Omental fat pad (tissue), 4 donors: Measurements from ENCODE around the gene OTOP2. TPM values are rescaled to one million over a fixed set of nuclear protein-coding genes. Genes with fewer than 3 reads are reported as not detected.

ENCODE experiments used
- ATAC-seq: fragments of 150-250 bp; one replicate; pipeline ENCODE4 v1.9.1; 2016; ENCODE audit warnings: mild to moderate bottlenecking, moderate library complexity; ENCODE audit not compliant: low FRiP score
- DNase-seq: peaks from one replicate; pipeline ENCODE4 v3.0.0-alpha.2; 2019; ENCODE audit warnings: low spot score
- total RNA-seq, 4 donors: library from RNA; depleted of rRNA; stranded (reverse); fragments of >200 nt; gene quantifications; one replicate each; pipeline ENCODE4 v1.1.0, GENCODE V29; 2016
- TF ChIP-seq, protein P1 (sequence below), 3 donors: fragments of 450-650 bp; IDR thresholded peaks; one replicate each; pipeline ENCODE4 v1.5.1; 2016 to 2017; ENCODE audit warnings: antibody characterized with exemption in 3 of 3, mild to moderate bottlenecking in 3 of 3, moderate library complexity in 2 of 3

The OTOP2 gene
- total RNA-seq, 4 donors from 2014 or later: not detected

GRCh38 chr17:74892013-74892841 is 31.8 kb upstream of the OTOP2 start:
- no peak for ATAC-seq
- no peak for DNase-seq
- TF ChIP-seq, protein P1, sequence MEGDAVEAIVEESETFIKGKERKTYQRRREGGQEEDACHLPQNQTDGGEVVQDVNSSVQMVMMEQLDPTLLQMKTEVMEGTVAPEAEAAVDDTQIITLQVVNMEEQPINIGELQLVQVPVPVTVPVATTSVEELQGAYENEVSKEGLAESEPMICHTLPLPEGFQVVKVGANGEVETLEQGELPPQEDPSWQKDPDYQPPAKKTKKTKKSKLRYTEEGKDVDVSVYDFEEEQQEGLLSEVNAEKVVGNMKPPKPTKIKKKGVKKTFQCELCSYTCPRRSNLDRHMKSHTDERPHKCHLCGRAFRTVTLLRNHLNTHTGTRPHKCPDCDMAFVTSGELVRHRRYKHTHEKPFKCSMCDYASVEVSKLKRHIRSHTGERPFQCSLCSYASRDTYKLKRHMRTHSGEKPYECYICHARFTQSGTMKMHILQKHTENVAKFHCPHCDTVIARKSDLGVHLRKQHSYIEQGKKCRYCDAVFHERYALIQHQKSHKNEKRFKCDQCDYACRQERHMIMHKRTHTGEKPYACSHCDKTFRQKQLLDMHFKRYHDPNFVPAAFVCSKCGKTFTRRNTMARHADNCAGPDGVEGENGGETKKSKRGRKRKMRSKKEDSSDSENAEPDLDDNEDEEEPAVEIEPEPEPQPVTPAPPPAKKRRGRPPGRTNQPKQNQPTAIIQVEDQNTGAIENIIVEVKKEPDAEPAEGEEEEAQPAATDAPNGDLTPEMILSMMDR (IDR thresholded peaks at IDR 0.05): no peak

DNA sequence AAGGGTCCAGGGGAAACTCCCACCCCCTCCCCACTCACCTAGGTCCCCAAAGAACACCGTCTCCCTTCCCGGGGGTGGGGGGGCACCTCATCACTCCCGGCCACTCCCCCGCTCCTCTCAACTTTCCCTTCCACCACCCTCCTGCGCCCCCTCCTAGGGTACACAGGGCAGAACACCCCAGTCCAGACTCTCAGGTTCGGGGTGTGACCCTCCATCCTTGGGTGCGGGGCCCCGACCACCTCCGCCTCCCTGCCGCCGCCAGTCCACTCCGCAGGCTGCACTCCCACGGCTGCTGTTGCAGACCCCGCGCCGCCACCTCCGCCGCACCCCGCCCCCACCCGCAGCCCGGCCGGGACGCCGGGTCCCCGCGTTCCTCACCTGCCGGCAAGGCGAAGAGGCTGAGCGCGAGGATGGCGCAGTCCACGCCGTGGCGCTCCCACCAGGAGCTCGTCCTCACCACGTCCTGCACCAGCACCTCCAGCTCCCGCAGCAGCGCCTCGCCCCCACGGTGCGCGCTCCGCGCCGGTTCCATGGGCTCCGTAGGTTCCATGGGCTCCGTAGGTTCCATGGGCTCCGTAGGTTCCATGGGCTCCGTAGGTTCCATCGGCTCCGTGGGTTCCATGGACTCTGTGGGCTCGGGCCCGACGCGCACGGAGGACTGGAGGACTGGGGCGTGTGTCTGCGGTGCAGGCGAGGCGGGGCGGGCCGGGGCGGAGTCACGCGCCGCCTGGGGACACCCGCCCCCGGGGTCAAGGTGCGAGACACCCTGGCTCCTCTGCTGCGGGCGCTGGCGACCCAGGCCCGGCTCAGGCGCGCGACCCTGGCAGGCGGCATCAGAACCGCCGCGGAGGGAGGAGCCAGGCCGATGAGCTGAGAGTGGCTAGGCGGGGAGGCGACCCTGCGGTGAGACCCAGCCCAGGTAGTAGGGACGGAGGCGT is 30.8 kb upstream of the OTOP2 start, which contains the start of gene FADS6:
FADS6 (minus strand) TSS at position 660 of the 938 bp plus-strand sequence; CDS start at position 622, 38 bp downstream.
- TF ChIP-seq, protein P1 (IDR thresholded peaks at IDR 0.05): no peak
- ATAC-seq (no peak), DNase-seq (no peak)

DNA sequence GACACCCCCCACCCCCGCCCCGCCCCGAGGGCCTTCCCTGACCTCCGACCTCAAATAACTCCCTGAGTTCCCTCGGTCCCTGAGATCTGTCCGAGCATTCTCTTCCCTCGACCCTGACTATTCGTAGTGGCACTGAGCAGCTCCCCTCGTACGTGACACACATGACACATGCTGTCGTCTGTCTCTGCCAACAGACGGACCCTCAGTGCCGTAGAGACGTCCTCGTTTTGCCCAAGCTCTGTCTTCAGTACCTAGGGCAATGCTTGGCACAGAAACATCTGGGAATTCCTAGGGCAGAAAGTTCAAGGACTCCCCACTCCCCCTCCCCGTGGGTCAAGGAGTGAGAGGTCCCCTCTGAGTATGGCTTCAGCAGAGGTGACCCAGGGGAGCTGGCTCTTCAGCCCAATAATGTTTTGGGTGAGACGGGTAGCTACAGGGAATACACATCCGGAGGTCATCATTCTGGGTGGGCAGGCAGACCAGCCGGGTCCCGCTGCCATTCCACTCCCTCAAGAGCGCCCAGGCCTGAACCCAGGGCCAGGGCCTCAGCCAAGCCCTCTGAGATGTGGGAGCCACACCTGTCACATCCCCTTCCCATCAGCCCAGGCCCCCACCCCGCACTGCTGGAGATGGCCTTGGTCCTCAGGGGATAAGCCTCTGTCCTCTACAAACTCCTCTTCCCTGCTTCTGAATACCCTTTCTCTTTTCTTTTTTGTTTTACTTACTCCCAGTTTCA is 30.0 kb upstream of the OTOP2 start:
- TF ChIP-seq, protein P1 (IDR thresholded peaks at IDR 0.05): no peak
- no peak for ATAC-seq

GRCh38 chr17:74898376-74898946 is 25.6 kb upstream of the OTOP2 start:
- ATAC-seq (no peak), DNase-seq (no peak)
- TF ChIP-seq, protein P1 (IDR thresholded peaks at IDR 0.05): no peak

More for the DNA sequence above, 30.0 kb upstream of the OTOP2 start:
- DNase-seq: no peak

DNA sequence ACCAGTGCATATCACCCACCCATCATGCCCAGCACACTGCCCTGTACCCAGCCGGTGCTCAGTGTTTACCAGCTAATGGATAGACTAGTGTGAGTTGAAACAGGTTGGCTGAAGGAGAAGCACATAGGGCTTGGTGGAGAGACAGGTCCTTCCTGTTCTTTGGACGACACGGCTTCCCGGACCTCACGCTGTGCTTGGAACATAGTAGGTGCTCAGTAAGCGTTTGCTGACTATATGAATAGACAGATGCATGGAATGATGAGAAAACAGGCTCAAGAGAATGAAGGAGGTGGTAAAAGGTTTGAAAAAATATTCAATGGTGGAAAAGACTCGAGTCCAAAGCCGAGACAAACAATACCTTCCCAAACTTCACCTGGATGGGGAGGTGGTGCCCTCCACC is 23.9 kb upstream of the OTOP2 start:
- TF ChIP-seq, protein P1 (IDR thresholded peaks at IDR 0.05): no peak
- no peak for DNase-seq
- no peak for ATAC-seq
